IMR-90 (cell line): ENCODE results near the gene ZBTB1. TPM values are rescaled to one million over a fixed set of nuclear protein-coding genes. Genes with fewer than 3 reads are reported as not detected.

Experiments
- ATAC-seq: fragments of 200-7000 bp; cut with Tn5 transposase; 2 replicates; pipeline ENCODE4 v1.9.1; 2020; ENCODE audit warnings: low read depth, mild to moderate bottlenecking, moderate library complexity
- BruUV-seq: library from RNA; stranded (reverse); fragments of 400-500 nt; replicated peaks from 2 replicates; lab custom pipeline; 2021; lab: Mats Ljungman, UMichigan
- CTCF ChIA-PET: fragments of 300-600 bp; formaldehyde crosslinking; extraction: SDS; loops from one replicate; lab custom pipeline; 2021; ENCODE audit warnings: antibody characterized with exemption; lab: Yijun Ruan, JAX
- POLR2A ChIA-PET: fragments of 300-600 bp; sonication (Branson Sonifier 250); formaldehyde crosslinking; loops from one replicate; lab custom pipeline; 2022; ENCODE audit warnings: antibody characterized with exemption; ENCODE audit not compliant: unreplicated experiment; lab: Charles Lee
- DNase-seq: peaks from one replicate; pipeline ENCODE4 v3.0.0; 2013
- H2AFZ ChIP-seq: replicated peaks from 2 replicates; pipeline ENCODE3; 2013; ENCODE audit warnings: low read length, mild to moderate bottlenecking; ENCODE audit not compliant: poor library complexity
- H2AK5ac ChIP-seq: 2 replicates; pipeline ENCODE4 v1.6.1; 2013; ENCODE audit warnings: low read depth, low read length, inconsistent platforms
- H2AK9ac ChIP-seq: replicated peaks from 2 replicates; pipeline ENCODE3; 2013; ENCODE audit warnings: mild to moderate bottlenecking, low read depth, low read length, moderate library complexity; ENCODE audit not compliant: poor library complexity
- H2BK120ac ChIP-seq: 2 replicates; pipeline ENCODE4 v1.6.1; 2013; ENCODE audit warnings: low read depth, low read length, inconsistent platforms
- H2BK15ac ChIP-seq: 3 replicates; pipeline ENCODE4 v1.6.1; 2013; ENCODE audit warnings: low read depth, low read length, inconsistent platforms
- H2BK20ac ChIP-seq: 2 replicates; pipeline ENCODE4 v1.6.1; 2013; ENCODE audit warnings: low read depth, mild to moderate bottlenecking, inconsistent platforms, low read length, moderate library complexity
- H2BK5ac ChIP-seq: 2 replicates; pipeline ENCODE4 v1.6.1; 2013; ENCODE audit warnings: mild to moderate bottlenecking, low read depth, low read length, inconsistent platforms; ENCODE audit not compliant: poor library complexity, severe bottlenecking
- H3K14ac ChIP-seq: replicated peaks from 2 replicates; pipeline ENCODE4 v1.6.1; 2013; ENCODE audit warnings: low read depth, low read length, inconsistent platforms
- H3K18ac ChIP-seq: 2 replicates; pipeline ENCODE4 v1.6.1; 2013; ENCODE audit warnings: low read depth, low read length, control low read depth
- H3K23ac ChIP-seq: 2 replicates; pipeline ENCODE4 v1.6.1; 2013; ENCODE audit warnings: low read depth, low read length, inconsistent platforms
- H3K27ac ChIP-seq: 2 replicates; pipeline ENCODE4 v1.5.1; 2013; ENCODE audit warnings: mild to moderate bottlenecking, control low read depth, low read length; ENCODE audit not compliant: insufficient read depth
- H3K27me3 ChIP-seq: 2 replicates; pipeline ENCODE4 v1.6.1; 2013; ENCODE audit warnings: low read length; ENCODE audit not compliant: control insufficient read depth, insufficient read depth
- H3K36me3 ChIP-seq: 2 replicates; pipeline ENCODE4 v1.6.1; 2013; ENCODE audit warnings: low read length, mixed read lengths; ENCODE audit not compliant: control insufficient read depth, insufficient read depth
- H3K4ac ChIP-seq: 2 replicates; pipeline ENCODE4 v1.6.1; 2013; ENCODE audit warnings: low read depth, low read length, inconsistent platforms
- H3K4me1 ChIP-seq: 2 replicates; pipeline ENCODE4 v1.6.1; 2013; ENCODE audit warnings: low read length, mixed read lengths; ENCODE audit not compliant: control insufficient read depth, insufficient read depth
- H3K4me2 ChIP-seq: 2 replicates; pipeline ENCODE4 v1.6.1; 2013; ENCODE audit warnings: low read depth, mild to moderate bottlenecking, control low read depth, low read length, moderate library complexity
- H3K4me3 ChIP-seq: 2 replicates; pipeline ENCODE4 v1.5.1; 2013; ENCODE audit warnings: low read depth, mild to moderate bottlenecking, control low read depth, low read length, moderate library complexity; ENCODE audit not compliant: insufficient read depth
- H3K56ac ChIP-seq: 2 replicates; pipeline ENCODE4 v1.6.1; 2013; ENCODE audit warnings: low read length, inconsistent platforms; ENCODE audit not compliant: insufficient read depth; ENCODE audit errors: extremely low read depth
- H3K79me1 ChIP-seq, 2 experiments: 2 replicates each; pipeline ENCODE4 v1.6.1; 2013; ENCODE audit warnings: low read length in 2 of 2, inconsistent platforms in 1 of 2, low read depth in 1 of 2
- H3K9ac ChIP-seq: 2 replicates; pipeline ENCODE4 v1.6.1; 2013; ENCODE audit warnings: low read depth, low read length, control low read depth
- H3K9me1 ChIP-seq: 2 replicates; pipeline ENCODE4 v1.6.1; 2013; ENCODE audit warnings: low read length, inconsistent platforms; ENCODE audit not compliant: insufficient read depth
- H3K9me3 ChIP-seq: 2 replicates; pipeline ENCODE4 v1.6.1; 2013; ENCODE audit warnings: low read length; ENCODE audit not compliant: control insufficient read depth, insufficient read depth
- H4K20me1 ChIP-seq: 2 replicates; pipeline ENCODE4 v1.6.1; 2013; ENCODE audit warnings: low read length, inconsistent platforms; ENCODE audit not compliant: insufficient read depth
- H4K5ac ChIP-seq: 2 replicates; pipeline ENCODE4 v1.6.1; 2013; ENCODE audit warnings: mild to moderate bottlenecking, low read depth, low read length, control low read depth
- H4K8ac ChIP-seq, 2 experiments: 2 replicates each; pipeline ENCODE4 v1.6.1; 2013; ENCODE audit warnings: low read depth in 2 of 2, low read length in 2 of 2, control low read depth in 1 of 2, inconsistent platforms in 1 of 2
- H4K91ac ChIP-seq: 2 replicates; pipeline ENCODE4 v1.6.1; 2013; ENCODE audit warnings: low read depth, low read length, inconsistent platforms; ENCODE audit not compliant: insufficient read depth
- MAZ ChIP-seq: IDR thresholded peaks from 2 replicates; pipeline ENCODE4 v1.6.1; 2012; ENCODE audit warnings: low read depth, mild to moderate bottlenecking, low read length, improper control_type of control experiment, moderate library complexity, borderline replicate concordance
- MXI1 ChIP-seq: IDR thresholded peaks from 2 replicates; pipeline ENCODE4 v1.6.1; 2012; ENCODE audit warnings: low read depth, mild to moderate bottlenecking, low read length, moderate library complexity, borderline replicate concordance
- NFE2L2 ChIP-seq: fragments of 150-350 bp; IDR thresholded peaks from 2 replicates; pipeline ENCODE4 v1.6.1; 2016; ENCODE audit warnings: low read depth, mild to moderate bottlenecking, low read length
- WGBS, 2 experiments: methylation state at CpG; one replicate each; pipeline versions ENCODE4 v1.1.5 to v1.1.7; 2013; ENCODE audit warnings: missing lambda C conversion rate in 2 of 2; ENCODE audit not compliant: insufficient read length in 1 of 2; ENCODE audit errors: extremely low coverage in 2 of 2; 5-methylcytosine and 5-hydroxymethylcytosine counted together
- dilution Hi-C: fragments of 300-500 bp; cut with HindIII; formaldehyde crosslinking; loops from one replicate; pipeline ENCODE4 v1.14.3; 2018; ENCODE audit warnings: low sequenced_read_pairs; ENCODE audit not compliant: unreplicated experiment
- in situ Hi-C: fragments of 300-500 bp; cut with MboI; formaldehyde crosslinking; loops from 3 replicates; pipeline ENCODE4 v1.14.3; 2019; ENCODE audit warnings: low sequenced_read_pairs, inconsistent platforms, mixed read lengths
- intact Hi-C: fragments of 100-400 bp; cut with micrococcal nuclease; formaldehyde crosslinking; loops from 2 replicates; pipeline ENCODE4 v1.10.0; 2022
- polyA plus RNA-seq, 3 experiments: library from polyadenylated mRNA; depleted of rRNA; stranded (reverse); fragments of >200 nt; gene quantifications; 2 replicates each; pipeline ENCODE4 v1.2.3, GENCODE V29; 2012; ENCODE audit warnings: low replicate concordance in 1 of 3
- total RNA-seq: library from RNA; depleted of rRNA; stranded (reverse); fragments of >200 nt; gene quantifications from 2 replicates; pipeline ENCODE4 v1.2.3, GENCODE V29; 2012
- TF ChIP-seq, protein P1 (sequence below): fragments of 150-350 bp; IDR thresholded peaks from 2 replicates; pipeline ENCODE4 v1.6.1; 2017; ENCODE audit warnings: mild to moderate bottlenecking, antibody characterized with exemption, low read length, low read depth

Gene ZBTB1
- total and polyA plus RNA-seq, 2 of the 4 experiments (the other 2 are of a cell fraction), result 19.0 to 37.3 TPM

DNA sequence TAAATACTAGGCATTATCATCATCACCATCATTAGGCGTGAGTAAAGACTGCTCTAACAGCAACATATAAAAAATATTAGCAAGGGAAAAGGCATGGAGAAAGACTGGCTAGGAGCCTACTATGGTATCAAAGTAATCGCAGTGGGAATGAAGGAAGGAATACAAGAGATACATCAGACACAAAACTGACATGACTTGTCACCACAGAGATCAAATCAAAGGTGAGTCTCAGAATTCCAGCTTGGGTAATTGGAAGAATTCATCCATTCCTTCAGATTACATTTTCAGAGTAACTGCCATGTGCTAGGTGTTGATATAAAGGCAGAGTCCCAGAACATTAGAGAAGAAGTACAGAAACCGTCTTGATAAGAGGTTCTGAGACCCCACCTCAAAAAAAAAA, 11.1 kb upstream of the ZBTB1 start:
- no peak overlapping the region for H2BK5ac ChIP-seq
- no peak overlapping the region for H3K4me3 ChIP-seq
- DNase-seq (no peak), ATAC-seq (no peak)
- H3K79me1 ChIP-seq, result peaks cover 2 to 20% of the 10 kb centered on the region in 2 experiments; a peak in 3 of 4 replicates
- H4K20me1 ChIP-seq, result no peaks in the 10 kb centered on the region
- ChIA-PET CTCF (interaction anchor here (0.6 kb wide), 1 partner anchor 123 kb away, joined by 4 read pairs; no protein-coding TSS in a partner anchor), POLR2A (no interaction called here)
- H4K8ac ChIP-seq, result no peak overlapping the region
- H2AK5ac ChIP-seq, result no peak overlapping the region
- no peak overlapping the region for H3K14ac ChIP-seq
- in situ Hi-C loops (loop anchor here (25.0 kb wide), 1 partner anchor 481 kb away; no protein-coding TSS in a partner anchor), dilution Hi-C loops (no loop called here), intact Hi-C loops (no loop called here)
- no TSS peak for BruUV-seq
- no peak overlapping the region for H3K27ac ChIP-seq
- no peak overlapping the region for H2AFZ ChIP-seq
- H3K9me3 ChIP-seq, result no peaks in the 10 kb centered on the region
- no peak overlapping the region for H4K91ac ChIP-seq
- no peaks in the 10 kb centered on the region; the same call in 1 of the 2 replicates for H3K9me1 ChIP-seq
- no peak overlapping the region for H3K56ac ChIP-seq
- no peak overlapping the region for H2AK9ac ChIP-seq
- no CpG with 5 or more reads among the region's 3 CpGs for WGBS, 2 experiments
- H3K4me2 ChIP-seq, result no peak overlapping the region
- no peaks in the 10 kb centered on the region for H3K4me1 ChIP-seq
- no peak overlapping the region for H3K23ac ChIP-seq
- no peak overlapping the region for H2BK120ac ChIP-seq
- 0 out of 2 replicates have a peak, but pooled peaks cover 1% of the 10 kb centered on the region for H3K36me3 ChIP-seq
- H3K4ac ChIP-seq, result no peak overlapping the region
- H3K18ac ChIP-seq, result no peak overlapping the region
- no peak overlapping the region for H2BK15ac ChIP-seq
- TF ChIP-seq, protein P1, sequence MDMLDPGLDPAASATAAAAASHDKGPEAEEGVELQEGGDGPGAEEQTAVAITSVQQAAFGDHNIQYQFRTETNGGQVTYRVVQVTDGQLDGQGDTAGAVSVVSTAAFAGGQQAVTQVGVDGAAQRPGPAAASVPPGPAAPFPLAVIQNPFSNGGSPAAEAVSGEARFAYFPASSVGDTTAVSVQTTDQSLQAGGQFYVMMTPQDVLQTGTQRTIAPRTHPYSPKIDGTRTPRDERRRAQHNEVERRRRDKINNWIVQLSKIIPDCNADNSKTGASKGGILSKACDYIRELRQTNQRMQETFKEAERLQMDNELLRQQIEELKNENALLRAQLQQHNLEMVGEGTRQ, result no peak
- TF ChIP-seq MAZ (no peak), NFE2L2 (no peak), MXI1 (no peak)
- no peaks in the 10 kb centered on the region for H3K27me3 ChIP-seq
- H3K9ac ChIP-seq, result no peak overlapping the region
- H4K5ac ChIP-seq, result no peak overlapping the region
- no peak overlapping the region for H2BK20ac ChIP-seq
